ENCODE measurements around the gene PARD3.
"Not testable (repeated sequence)": the region's sequence is repeated elsewhere in the genome, so short reads cannot be mapped to it uniquely, and the experiment has no call there.

Gene PARD3

DNA sequence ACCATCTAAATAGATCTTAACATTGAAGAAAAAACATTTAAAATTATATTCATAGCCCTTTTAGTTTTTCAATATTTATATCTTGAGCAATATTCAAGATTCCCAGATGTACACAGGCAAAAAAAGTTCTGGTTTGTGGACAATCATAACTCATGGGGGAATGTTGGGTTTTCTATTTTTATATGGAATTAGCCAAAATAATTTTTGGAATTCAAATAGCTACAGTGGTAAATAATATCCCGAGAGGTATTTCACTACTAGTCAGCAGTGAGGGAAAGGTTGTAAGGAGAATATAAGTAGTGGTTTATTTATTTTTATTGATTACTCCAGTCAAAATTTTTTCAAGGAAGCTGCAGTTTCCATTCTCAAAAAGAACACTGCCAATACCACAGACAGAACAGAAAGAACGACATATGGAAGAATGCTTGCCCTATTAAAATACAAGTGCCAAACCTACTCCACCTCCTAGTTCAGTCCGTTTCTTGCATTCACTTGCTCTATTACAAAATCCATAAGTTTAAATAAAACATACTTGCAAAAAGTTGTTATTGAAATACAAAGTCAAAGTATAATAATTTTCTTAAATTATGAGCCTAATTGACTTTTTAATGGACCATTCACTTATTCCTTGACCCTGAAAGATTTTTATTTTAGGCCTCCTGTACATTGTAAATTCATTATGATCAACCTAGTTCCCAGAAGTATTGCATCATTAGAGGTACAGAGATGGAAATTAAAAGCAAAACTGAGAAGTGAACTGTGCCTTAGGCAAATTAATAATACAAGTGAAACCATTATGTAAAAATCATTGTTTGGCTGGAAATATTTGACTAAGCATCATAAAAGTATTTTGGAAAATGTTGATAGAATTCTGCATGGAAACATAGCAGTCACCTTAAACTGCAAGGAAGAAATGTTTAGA, 533.2 kb downstream of the PARD3 start:
- no peak for DNase-seq

DNA sequence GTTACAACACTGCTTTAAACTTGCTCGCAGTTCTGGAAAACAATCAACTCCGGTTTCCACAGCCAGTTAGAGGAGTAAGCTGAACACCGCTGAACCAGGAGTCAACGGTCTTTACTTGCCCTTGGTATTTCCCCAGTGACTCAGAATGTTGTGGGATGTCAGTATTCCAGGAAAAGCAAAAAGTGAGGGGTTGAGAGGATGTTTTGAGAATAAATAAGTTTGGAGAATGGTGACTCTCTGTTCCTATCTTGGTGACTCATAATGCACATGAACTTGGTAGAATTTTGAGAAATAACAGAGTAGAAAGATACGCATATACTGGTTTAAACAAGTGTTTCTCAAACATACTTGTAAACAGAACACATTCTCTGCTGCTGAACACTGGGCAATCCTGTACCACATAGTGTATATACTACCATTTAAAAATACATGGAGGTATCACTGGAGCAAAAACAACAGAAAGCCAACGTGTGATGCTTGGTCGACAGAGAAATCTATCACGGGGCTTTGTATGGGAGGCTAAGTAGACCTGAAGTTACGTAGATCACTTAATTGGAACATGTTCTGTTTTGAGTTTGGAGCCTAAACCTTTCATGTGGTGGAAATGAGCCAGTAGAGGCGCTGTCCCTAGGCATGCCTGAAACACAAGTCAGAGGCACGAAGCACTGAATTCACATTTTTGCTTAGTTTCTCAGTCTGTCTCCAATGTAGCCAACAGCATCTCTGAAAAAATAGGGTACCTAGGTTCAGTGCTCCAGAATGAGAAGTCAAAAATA, 534.3 kb downstream of the PARD3 start:
- no peak for DNase-seq

DNA sequence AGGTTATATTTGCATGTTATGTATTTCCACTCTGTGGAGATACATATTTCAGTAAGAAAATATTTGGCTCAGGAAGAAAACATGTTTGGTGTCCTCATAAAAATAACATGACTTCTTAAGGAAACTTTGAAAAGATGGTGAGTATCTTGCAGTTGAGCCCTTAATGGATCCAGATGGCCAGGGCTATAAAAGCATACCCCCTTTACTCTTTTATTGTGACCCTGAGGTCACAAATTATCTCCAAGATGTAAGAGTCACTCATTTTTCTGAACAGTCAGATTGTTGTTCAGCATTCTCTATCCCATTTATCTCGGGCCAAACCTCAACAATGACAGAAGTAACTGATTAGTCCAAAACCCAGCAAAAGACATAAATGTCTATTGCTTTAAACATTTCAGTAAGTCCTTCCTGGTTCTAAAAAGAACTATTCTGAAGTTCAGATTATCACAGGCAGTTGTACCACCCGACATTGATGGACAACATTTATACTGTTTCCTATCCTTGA, 539.4 kb downstream of the PARD3 start:
- DNase-seq, result no peak

DNA sequence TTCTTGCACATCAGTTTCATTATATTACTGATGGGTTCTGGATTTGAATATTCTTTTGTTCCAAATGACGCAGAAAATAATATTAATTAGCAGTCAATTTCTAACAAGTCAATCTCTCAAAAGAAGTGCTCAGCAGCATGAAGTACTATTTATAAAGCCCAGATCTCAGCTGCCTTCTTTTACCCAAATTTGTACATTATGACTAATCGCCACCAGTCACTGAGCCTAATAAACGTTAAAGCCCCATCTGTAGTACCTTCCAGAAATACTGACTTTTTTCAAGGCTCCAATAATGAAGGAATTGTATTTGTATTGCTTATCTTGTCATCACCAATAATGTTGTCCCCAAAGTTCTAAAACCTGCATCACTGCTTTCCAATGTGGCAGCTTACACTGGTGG, 540.2 kb downstream of the PARD3 start:
- no peak for DNase-seq

DNA sequence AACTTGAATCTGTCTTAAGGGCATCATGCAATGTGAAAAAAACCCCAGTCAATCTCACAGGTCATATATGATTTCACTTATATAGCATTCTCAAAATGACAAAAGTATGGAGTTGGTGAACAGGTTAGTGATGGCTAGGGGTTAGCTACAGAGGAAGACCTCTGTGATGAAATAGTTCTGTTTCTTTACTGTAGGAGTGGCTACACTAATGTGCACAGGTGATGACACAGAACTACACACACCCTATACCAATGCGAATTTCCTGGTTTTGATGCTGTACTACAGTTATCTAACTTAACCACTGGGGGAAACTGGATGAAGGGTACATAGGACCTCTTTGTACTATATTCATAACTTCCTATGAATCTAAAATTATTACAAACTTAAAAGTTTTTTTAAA, 541.8 kb downstream of the PARD3 start:
- no peak for DNase-seq

DNA sequence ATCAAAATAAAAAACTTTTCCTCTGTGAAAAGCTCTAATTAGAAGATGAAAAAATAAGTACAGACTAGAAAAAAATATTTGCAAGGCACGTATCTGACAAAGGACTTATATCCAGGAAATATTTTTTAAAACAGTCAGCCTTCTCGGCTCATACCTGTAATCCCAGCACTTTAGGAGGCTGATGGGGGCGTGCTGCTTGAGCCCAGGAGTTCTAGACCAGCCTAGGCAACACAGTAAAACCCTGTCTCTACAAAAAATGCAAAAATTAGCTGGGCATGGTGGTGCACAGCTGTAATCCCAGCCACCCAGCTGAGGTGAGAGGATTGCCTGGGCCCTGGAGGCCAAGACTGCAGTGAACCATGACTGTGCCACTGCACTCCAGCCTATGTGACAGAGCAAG, 542.8 kb downstream of the PARD3 start:
- DNase-seq, result no peak

DNA sequence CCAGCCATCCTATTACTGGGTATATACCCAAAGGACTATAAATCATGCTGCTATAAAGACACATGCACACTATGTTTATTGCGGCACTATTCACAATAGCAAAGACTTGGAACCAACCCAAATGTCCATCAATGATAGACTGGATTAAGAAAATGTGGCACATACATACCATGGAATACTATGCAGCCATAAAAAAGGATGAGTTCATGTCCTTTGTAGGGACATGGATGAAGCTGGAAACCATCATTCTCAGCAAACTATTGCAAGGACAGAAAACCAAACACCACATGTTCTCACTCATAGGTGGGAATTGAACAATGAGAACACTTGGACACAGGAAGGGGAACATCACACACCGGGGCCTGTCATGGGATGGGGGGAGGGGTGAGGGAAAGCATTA, 546.7 kb downstream of the PARD3 start:
- DNase-seq, result not testable (repeated sequence)

DNA sequence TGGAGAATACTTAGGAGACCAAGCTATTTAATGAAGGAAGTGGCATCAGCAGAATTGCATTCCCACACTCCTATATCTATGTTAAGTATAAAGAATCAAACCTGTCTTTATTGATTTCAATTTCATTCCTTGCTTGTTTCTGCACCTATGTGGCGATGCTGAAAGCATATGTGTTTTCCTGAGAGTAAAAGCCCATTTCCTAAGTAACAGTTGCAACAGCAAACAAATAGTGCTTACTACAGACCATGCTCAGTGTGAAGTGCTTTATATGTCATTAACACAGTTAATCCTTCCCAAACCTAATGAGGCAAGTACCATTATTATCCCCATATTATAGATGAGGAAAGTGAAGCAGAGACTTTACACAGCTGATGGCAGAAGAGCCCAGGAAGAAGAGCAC, 552.1 kb downstream of the PARD3 start:
- no peak for DNase-seq

DNA sequence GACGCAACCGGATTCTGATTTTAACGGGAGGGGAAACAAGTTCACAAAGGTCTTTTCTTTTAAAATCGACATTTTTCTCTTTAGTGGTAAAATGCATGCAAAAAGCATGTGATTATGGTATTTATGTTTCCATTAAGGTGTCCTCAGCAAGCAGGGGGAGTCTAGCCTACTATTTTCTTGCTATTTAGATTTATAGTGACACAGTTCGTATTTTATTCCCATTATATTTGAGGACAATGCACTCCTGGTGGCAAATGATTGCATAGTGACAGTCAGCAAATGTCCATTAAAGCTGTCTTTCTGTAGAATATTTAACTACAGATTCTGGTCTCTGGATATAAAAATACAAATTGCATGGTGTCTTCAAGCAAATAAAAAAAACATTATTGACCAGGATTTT, 554.2 kb downstream of the PARD3 start:
- DNase-seq, result no peak

DNA sequence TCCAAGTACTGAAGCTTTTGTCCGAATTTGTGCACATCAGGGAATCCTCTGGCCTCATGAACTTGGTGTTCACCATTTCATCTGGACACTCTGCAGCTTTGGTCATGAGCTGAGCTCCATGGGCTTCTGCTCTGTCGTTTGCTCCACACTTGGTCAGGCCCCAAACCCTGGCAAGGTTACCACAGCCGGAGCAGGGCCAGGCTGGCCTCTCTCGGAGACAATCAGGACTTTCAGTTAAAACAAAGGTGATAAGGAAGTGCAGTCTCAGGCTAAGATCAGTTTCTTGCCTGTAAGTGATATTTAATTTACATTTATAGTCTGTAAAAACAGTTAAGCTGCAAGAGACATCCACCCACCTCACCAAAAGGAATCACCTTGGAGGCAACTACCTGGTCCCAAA, 558.9 kb downstream of the PARD3 start:
- DNase-seq, result no peak

DNA sequence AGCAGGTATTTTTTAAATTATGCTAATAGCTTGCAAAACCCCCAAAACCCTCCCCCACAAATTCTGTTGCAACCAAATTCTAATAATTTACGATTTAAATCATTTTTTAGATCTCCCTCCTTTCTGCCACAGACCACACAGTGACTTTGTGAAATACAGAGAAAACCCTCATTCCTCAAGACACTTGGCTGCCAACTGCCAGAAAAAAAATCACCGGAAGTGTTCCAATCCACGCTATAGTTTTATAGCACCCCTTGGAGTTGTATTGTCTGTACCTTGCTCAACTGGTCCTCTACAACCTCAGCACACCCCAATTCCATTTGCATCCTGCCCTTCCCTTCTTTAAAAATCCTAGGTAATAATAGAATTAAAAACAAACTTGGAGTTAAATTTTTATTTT, 560.1 kb downstream of the PARD3 start:
- DNase-seq, result no peak

DNA sequence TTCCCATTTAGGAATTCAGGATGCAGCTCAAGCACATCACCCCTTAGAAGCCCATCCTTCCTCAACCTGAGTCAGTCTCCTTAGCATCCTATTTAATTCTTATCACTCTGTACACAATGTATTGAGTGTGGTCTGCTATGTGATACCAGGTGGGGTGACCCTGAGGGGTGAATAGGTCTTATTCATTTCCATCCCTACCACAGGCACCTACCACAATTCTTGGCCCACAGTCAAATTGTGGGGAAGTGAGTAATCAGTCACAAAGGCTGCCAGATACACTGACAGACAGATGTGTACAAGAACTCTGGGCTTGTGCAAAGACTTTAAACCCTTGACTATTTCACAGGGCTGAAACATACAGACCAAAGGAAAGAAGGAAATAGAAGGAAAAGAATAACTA, 560.5 kb downstream of the PARD3 start:
- DNase-seq, result no peak

DNA sequence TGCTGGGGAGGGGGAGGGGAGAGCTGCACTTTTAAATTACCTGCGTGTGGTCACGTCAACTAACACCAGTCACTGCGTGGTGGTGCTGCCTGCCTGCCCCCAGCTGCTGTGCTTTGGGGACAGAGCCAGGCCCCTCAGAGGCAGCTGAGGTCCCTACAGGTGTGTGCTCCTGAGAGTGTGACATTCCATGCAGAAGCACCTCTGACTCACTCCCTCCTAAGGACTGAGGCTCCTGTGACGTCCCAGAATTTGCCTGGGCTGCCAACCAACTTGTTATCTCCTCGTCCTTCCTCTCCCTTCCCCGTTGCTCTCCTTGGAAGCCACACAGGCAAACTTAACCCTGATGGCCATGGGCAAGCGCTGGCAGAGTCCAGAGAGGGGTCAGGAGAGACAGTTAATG, 563.0 kb downstream of the PARD3 start:
- DNase-seq, result no peak

DNA sequence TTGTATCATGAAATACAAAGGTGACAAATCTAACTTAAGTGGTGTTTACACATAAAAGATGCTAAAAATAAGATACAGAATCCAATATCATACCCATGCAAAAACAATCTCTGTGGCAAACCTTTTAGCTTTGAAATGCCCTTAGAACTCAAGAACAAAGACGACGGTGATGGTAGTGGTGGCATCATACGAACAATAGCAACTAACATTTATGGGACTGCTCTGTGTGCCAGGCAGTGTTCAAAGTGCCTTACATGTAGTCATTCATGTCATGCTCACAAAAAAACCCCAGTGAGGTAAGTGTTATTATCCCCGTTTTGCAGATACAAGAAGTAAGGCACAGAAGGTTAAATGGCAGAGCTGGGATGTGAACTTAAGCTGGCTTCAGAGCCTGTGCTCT, 563.9 kb downstream of the PARD3 start:
- DNase-seq, result no peak

DNA sequence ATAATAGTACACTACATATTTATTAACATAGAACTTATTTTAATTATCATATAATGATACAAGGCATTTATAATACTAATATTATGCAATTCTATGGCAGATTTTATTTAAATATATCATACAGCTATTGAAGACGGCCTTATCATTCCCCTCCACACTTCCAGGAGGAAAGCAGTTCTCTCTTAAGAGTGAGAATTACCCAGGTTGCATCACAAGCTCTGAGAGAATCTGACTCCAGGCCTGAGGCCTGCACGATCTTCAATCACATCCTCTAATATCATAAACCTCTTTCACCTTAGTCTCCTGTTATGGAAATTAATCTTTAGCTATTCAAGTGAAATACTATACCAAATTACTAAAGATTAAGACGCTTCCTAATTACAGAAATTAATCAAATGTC, 564.4 kb downstream of the PARD3 start:
- DNase-seq, result no peak

DNA sequence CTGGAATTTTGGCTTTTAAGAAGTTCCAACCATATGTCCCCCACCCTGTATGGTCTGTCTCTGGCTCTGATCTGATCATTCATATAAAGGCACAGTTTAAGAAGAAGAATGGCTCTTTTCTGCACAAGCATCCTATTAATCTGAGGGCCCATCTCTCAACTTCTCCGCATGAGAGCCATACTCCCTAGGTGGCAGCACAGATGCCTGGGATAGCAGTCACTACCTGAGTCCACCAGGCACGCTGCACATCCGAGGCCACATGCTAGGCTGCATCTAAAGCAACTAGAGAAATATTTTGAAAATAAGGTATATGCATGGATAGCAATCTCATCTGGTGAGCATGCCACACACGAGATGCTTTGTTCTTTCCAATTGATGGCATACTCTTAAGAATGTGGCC, 565.5 kb downstream of the PARD3 start:
- no peak for DNase-seq

DNA sequence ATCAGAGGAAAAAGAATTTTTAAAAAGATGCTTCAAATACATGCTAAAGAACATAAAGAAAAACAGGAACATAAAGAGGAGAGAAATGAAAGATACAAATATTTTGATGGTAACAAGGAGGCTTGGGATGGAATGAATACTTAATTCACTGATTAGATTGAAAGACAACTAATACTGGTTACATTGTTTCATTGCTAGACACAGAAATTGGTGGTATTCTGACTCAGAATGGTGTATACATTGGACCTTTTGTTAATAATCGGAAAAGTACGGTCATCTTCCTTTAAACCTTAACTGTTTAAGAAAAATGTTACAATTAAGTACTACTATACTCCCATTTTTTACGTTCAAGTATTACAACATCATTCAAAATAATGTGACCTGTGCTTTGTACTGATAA, 567.5 kb downstream of the PARD3 start:
- DNase-seq, result no peak

DNA sequence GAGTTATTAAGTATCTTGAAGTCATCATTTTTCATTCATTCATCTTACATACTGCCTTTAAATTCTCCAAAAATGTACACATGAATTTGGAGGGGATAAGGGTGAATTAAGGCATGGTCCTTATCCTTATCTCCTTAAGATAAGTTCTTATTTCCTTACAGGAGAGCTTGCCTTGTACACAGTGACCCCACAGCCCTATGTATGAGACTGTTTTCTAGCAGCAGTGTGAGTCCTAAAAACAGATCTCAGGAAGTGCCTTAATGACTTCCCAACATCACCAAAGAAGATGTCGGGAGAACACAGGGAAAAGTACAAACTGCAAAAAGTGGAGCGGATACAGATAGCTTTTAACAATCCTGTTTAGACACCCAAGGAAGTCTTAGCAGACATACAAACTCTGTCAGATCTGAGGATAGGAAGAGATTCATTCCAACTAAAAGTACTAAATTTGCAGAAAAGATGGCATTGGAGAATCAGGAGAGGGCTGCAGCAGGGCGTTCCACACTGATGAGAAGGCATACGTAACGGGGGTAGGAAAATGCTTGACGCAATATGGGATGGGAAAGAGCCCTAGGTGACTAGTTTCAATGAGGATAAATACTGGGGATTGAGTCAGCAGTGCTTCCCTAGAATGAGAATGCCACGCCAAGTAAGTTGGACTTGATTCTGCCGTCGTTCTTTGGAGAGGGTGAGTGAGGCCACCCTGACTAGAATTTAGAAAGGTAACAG, 570.2 kb downstream of the PARD3 start:
- DNase-seq, result no peak

DNA sequence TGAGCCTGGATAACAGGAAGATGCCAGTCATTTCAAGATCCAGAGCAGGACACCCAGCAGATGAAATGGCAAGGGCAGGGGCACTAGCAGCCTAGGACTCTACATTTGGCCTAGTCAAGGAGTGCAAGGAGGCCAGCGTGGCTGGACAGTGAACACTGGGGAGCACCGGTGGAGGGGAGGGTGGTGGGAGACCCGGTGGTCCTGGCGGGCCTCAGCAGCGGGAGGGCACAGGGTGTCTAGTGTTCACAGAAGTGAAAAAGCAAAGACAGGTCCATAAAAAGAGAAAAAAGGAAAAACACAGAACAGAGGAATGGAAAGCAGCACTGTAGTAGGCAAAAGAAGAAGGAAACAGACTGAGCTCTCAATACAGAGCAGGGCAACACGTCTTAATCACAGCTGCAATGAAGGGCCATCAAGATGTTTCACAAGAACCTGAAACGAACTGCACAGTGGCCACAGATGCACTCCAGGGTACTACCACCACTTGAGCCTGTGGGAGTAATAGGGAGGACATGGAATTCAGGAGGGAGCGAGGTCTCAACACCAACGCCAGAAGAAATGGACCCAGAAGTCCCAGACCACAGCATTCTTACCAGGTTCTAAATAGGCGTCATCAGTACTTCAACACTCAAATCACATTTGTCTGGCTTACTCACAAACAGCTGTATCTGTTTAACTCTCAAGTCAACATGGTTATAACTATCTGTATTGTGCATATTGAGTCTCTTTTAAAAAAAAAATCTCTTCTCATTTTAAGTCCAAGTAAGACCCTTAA, 573.7 kb downstream of the PARD3 start:
- no peak for DNase-seq

DNA sequence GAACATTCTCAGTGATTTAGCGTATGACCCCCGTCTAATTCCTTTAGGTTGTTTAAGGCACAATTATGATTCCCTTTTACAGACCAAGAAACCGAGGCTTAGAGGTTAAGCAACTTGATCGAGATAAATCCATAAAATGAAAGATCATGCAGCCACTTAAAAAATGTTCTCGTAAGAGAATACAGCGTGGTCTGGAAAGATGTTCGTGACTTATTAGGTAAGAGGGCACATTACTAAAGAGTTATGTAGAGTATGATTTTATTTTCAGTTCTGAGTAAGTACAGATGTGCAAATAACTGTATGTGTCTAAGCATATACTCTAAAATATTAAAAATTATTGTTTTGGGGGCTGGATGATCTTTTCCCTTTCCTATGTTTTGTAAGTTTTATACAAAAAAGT, 575.1 kb downstream of the PARD3 start:
- DNase-seq, result no peak

DNA sequence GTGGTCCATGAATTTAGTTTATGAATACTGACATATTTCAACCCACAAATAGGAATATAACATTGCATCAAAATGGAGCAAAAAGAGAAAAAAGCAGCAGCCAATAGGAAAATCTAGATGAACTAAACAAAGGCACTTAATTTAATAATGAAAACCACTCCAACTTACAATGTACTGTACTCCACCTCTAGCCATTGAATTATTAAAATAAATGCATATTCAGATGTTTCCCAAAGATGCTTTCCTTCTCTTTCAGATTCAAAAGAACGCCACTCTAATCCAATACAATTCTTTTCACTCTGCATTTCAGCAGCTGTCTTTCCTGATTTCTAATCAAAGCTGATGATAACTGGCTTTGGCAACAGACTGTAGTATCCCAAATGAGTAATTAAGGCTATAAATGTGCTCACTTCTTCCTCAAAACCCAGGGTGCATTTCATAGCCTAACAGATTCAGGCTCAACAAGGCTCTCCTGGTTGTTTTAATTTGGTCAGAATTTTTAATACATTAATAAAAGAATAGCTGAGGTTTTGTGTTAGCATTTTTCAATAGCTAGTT, 577.1 kb downstream of the PARD3 start:
- no peak for DNase-seq

DNA sequence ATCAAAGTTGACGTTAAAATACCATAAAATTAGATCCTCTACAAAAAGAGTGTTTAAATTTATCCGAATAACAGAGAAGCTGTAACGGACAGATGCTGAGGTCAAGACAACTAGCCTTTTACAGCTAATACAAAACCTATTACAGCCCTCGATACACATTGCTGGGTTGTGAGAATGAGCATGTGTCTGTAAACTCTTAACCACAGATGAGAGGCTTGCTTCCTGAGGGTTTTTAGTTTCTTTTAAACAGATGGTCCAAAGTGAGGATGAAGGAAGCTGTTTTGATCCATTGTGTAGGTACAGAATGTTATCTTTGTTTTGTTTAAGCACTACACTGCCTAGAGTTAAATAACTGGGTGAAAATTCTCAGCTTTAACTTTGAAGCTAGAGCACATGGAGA, 578.2 kb downstream of the PARD3 start:
- DNase-seq, result no peak

Measured in activated CD4-positive, alpha-beta T cell treated with anti-CD3 and anti-CD28 coated beads for 1 hour (primary cell).